ENCODE data around the gene SLC9A4. TPM values are rescaled to one million over a fixed set of nuclear protein-coding genes. Genes with fewer than 3 reads are reported as not detected.

Gene SLC9A4
- total RNA-seq, 1 donor from 2014 or later, result 2.2 TPM

DNA sequence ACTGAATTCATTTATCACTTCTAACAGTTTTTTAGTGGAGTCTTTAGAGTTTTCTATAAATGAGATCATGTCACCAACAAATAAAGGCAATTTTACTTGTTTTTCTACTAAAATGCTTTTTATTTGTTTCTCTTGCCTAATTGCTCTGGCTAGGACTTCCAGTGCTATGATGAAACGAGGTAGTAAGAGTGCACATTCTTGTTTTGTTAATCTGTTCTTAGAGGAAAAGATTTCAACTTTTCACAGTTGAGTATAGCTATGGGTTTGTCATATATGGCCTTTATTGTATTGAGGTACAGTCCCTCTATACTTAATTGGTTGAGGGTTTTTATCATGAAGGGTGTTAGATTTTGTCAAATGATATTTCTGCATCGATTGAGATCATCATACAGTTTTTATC is 44.5 kb upstream of the SLC9A4 start:
- Histone ChIP-seq H3K27me3 (ENCODE audit: control insufficient read depth, insufficient read depth, low read length) (no peaks in the 10 kb centered on the region), H3K36me3 (ENCODE audit: control insufficient read depth, insufficient read depth, low read length) (no peaks in the 10 kb centered on the region), H3K4me3 (ENCODE audit: low read depth, low read length) (no peak overlapping the region)
- no peak for DNase-seq (ENCODE audit: low read depth)
- TF ChIP-seq, protein P1, sequence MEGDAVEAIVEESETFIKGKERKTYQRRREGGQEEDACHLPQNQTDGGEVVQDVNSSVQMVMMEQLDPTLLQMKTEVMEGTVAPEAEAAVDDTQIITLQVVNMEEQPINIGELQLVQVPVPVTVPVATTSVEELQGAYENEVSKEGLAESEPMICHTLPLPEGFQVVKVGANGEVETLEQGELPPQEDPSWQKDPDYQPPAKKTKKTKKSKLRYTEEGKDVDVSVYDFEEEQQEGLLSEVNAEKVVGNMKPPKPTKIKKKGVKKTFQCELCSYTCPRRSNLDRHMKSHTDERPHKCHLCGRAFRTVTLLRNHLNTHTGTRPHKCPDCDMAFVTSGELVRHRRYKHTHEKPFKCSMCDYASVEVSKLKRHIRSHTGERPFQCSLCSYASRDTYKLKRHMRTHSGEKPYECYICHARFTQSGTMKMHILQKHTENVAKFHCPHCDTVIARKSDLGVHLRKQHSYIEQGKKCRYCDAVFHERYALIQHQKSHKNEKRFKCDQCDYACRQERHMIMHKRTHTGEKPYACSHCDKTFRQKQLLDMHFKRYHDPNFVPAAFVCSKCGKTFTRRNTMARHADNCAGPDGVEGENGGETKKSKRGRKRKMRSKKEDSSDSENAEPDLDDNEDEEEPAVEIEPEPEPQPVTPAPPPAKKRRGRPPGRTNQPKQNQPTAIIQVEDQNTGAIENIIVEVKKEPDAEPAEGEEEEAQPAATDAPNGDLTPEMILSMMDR (IDR thresholded peaks at IDR 0.05; ENCODE audit: insufficient read depth, low read length, poor library complexity, severe bottlenecking), result no peak

DNA sequence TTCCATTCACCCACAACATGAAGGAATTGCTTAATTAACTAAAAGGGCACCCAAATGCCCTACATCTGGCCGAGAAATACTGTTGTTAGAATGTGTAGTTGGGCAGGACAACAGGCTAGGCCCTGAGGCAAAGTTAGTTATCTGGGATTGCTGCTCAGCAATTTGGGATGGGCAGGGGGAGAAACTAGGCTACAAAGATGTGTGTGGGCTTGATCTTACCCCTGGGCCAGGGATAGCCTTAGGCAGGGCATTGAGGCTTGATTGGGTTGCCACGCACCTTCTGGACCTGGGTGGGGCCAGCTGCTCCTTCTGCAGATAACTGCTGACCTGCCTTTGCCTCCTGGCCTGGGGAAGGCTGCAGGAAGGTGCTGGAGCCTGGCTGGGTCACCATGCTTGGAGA is 40.6 kb upstream of the SLC9A4 start:
- TF ChIP-seq, protein P1 (IDR thresholded peaks at IDR 0.05; ENCODE audit: insufficient read depth, low read length, poor library complexity, severe bottlenecking), result no peak
- H3K27me3 ChIP-seq (ENCODE audit: control insufficient read depth, insufficient read depth, low read length), result no peaks in the 10 kb centered on the region
- no peak for DNase-seq (ENCODE audit: low read depth)
- H3K36me3 ChIP-seq (ENCODE audit: control insufficient read depth, insufficient read depth, low read length), result no peaks in the 10 kb centered on the region
- no peak overlapping the region for H3K4me3 ChIP-seq (ENCODE audit: low read depth, low read length)

DNA sequence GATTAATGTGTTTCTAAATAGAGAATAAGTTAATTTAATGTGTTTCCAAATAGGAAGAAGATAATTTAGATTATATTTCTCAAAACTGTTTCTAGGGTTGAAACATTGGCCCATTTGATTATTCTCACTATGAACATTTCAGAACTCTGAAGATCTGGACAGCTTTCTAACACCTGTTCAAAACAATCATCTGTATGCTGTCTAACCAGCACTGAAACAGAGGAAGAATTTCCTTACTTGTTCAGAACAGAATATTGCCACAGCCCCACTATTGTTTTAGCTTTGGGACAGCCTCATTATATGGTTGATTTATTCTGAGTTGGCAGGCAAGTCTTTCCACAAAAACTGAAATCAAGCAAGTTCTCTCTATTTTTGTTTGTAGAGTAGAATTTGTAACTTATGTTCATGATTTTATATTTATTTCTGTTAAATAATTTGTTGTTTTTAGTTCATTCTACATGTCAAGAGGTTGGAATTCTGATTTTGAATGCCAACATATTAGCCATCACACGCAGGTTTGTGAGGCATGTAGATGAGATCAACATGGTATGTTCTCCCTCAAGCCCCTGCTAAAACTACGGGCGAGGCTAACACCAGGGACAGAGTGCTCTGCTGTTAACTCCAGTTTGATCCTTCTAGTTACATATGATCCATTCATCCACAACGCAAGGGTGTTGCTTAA is 38.9 kb upstream of the SLC9A4 start:
- TF ChIP-seq, protein P1 (IDR thresholded peaks at IDR 0.05; ENCODE audit: insufficient read depth, low read length, poor library complexity, severe bottlenecking), result no peak
- H3K36me3 ChIP-seq (ENCODE audit: control insufficient read depth, insufficient read depth, low read length), result no peaks in the 10 kb centered on the region
- DNase-seq (ENCODE audit: low read depth), result no peak
- H3K27me3 ChIP-seq (ENCODE audit: control insufficient read depth, insufficient read depth, low read length), result no peaks in the 10 kb centered on the region
- H3K4me3 ChIP-seq (ENCODE audit: low read depth, low read length), result no peak overlapping the region

- TF ChIP-seq, protein P1 (IDR thresholded peaks at IDR 0.05; ENCODE audit: insufficient read depth, low read length, poor library complexity, severe bottlenecking), result no peak
- no peaks in the 10 kb centered on the region for H3K36me3 ChIP-seq (ENCODE audit: control insufficient read depth, insufficient read depth, low read length)
- DNase-seq (ENCODE audit: low read depth), result no peak
- H3K4me3 ChIP-seq (ENCODE audit: low read depth, low read length), result no peak overlapping the region
- no peaks in the 10 kb centered on the region for H3K27me3 ChIP-seq (ENCODE audit: control insufficient read depth, insufficient read depth, low read length)
Observed at GRCh38 chr2:102434655-102435381, 38.2 kb upstream of the SLC9A4 start.

GRCh38 chr2:102435741-102436140 is 37.3 kb upstream of the SLC9A4 start:
- TF ChIP-seq, protein P1 (IDR thresholded peaks at IDR 0.05; ENCODE audit: insufficient read depth, low read length, poor library complexity, severe bottlenecking), result no peak
- Histone ChIP-seq H3K27me3 (ENCODE audit: control insufficient read depth, insufficient read depth, low read length) (no peaks in the 10 kb centered on the region), H3K4me3 (ENCODE audit: low read depth, low read length) (no peak overlapping the region), H3K36me3 (ENCODE audit: control insufficient read depth, insufficient read depth, low read length) (no peaks in the 10 kb centered on the region)
- DNase-seq (ENCODE audit: low read depth), result no peak
